Colonic mucosa (tissue), 4 donors: ENCODE results near the gene MRTFA. TPM values are rescaled to one million over a fixed set of nuclear protein-coding genes. Genes with fewer than 3 reads are reported as not detected.

Experiments
- DNase-seq: peaks from one replicate; pipeline ENCODE4 v3.0.0-alpha.2; 2020
- H3K27ac ChIP-seq: fragments of 200-600 bp; one replicate; pipeline ENCODE4 v1.8.0; 2021
- H3K27me3 ChIP-seq: fragments of 200-600 bp; one replicate; pipeline ENCODE4 v1.8.0; 2021
- H3K36me3 ChIP-seq: fragments of 200-600 bp; one replicate; pipeline ENCODE4 v1.8.0; 2021
- H3K4me1 ChIP-seq: fragments of 200-600 bp; one replicate; pipeline ENCODE4 v1.8.0; 2021; ENCODE audit warnings: mild to moderate bottlenecking
- H3K4me3 ChIP-seq: fragments of 200-600 bp; one replicate; pipeline ENCODE4 v1.8.0; 2021
- H3K9ac ChIP-seq, 2 donors: one replicate each; pipeline ENCODE4 v1.7.0; 2013; ENCODE audit warnings: control low read depth in 2 of 2, low read depth in 2 of 2, low read length in 2 of 2
- H3K9me3 ChIP-seq: fragments of 200-600 bp; one replicate; pipeline ENCODE4 v1.8.0; 2021
- CTCF ChIP-seq: fragments of 200-600 bp; IDR thresholded peaks from one replicate; pipeline ENCODE4 v1.8.0; 2022; ENCODE audit warnings: antibody characterized with exemption, mild to moderate bottlenecking
- intact Hi-C: fragments of 100-400 bp; cut with DNase I; formaldehyde crosslinking; loops from one replicate; pipeline ENCODE4 v1.14.1; 2022
- total RNA-seq, 2 donors: library from RNA; stranded (reverse); fragmentation: NEBNext Ultra II Directional in 1 of 2; extraction: Animal tissue kit (Norgen Biotek cat#: 25700) in 1 of 2; gene quantifications; one replicate each; pipeline ENCODE4 v1.2.1, GENCODE V29; 2021
- donor health status: healthy.
- donor health status: DM: no; HTN: no; CAD: no.
- donor health status: DM: no; HTN: no; CAD: no.

MRTFA gene
- total RNA-seq, 2 donors from 2014 or later = 31.9 to 35.6 TPM

GRCh38 chr22:40421082-40421350, 215.5 kb downstream of the MRTFA start:
- intact Hi-C loops = no loop called here
- peaks cover 10% of the 10 kb centered on the region for H3K36me3 ChIP-seq
- no peak for TF ChIP-seq CTCF

GRCh38 chr22:40420341-40421081, 216.0 kb downstream of the MRTFA start:
- intact Hi-C loops = no loop called here
- Histone ChIP-seq H3K4me1 (no peaks in the 10 kb centered on the region), H3K9ac (no peak overlapping the region), H3K36me3 (peaks cover 10% of the 10 kb centered on the region), H3K27ac (no peak overlapping the region), H3K27me3 (no peaks in the 10 kb centered on the region), H3K9me3 (no peaks in the 10 kb centered on the region), H3K4me3 (no peak overlapping the region)
- TF ChIP-seq CTCF = no peak
- no peak for DNase-seq

More at GRCh38 chr22:40421082-40421350, 215.5 kb downstream of the MRTFA start:
- Histone ChIP-seq H3K4me1 (no peaks in the 10 kb centered on the region), H3K4me3 (no peak overlapping the region), H3K27ac (no peak overlapping the region), H3K9me3 (no peaks in the 10 kb centered on the region), H3K9ac (no peak overlapping the region), H3K27me3 (no peaks in the 10 kb centered on the region)
- no peak for DNase-seq

- Histone ChIP-seq H3K27me3 (no peaks in the 10 kb centered on the region), H3K9me3 (no peaks in the 10 kb centered on the region), H3K4me1 (no peaks in the 10 kb centered on the region), H3K27ac (no peak overlapping the region), H3K36me3 (peaks cover 10% of the 10 kb centered on the region), H3K4me3 (no peak overlapping the region), H3K9ac (no peak overlapping the region)
- intact Hi-C loops = no loop called here
- no peak for TF ChIP-seq CTCF
- DNase-seq = no peak
Observed at GRCh38 chr22:40419718-40420117, 216.8 kb downstream of the MRTFA start.

GRCh38 chr22:40418366-40419201, 217.9 kb downstream of the MRTFA start:
- Histone ChIP-seq H3K27me3 (no peaks in the 10 kb centered on the region), H3K9me3 (no peaks in the 10 kb centered on the region), H3K4me3 (no peak overlapping the region), H3K36me3 (peaks cover 10% of the 10 kb centered on the region), H3K9ac (no peak overlapping the region), H3K27ac (no peak overlapping the region), H3K4me1 (no peaks in the 10 kb centered on the region)
- DNase-seq = no peak
- TF ChIP-seq CTCF = no peak
- intact Hi-C loops = no loop called here

- TF ChIP-seq CTCF = no peak
Observed at GRCh38 chr22:40417881-40418280, 218.6 kb downstream of the MRTFA start.

More at GRCh38 chr22:40417881-40418280, 218.6 kb downstream of the MRTFA start:
- Histone ChIP-seq H3K9me3 (no peaks in the 10 kb centered on the region), H3K27ac (no peak overlapping the region), H3K36me3 (peaks cover 10% of the 10 kb centered on the region), H3K4me1 (no peaks in the 10 kb centered on the region), H3K9ac (no peak overlapping the region), H3K4me3 (no peak overlapping the region), H3K27me3 (no peaks in the 10 kb centered on the region)
- intact Hi-C loops = no loop called here
- DNase-seq = no peak
